Panc1 (cell line): ENCODE data around the gene PCYT2. TPM values are rescaled to one million over a fixed set of nuclear protein-coding genes. Genes with fewer than 3 reads are reported as not detected.

ENCODE experiments used
- ATAC-seq: fragments of 200-7000 bp; cut with Tn5 transposase; 2 replicates; pipeline ENCODE4 v1.9.1; 2020; ENCODE audit warnings: mild to moderate bottlenecking, moderate library complexity
- BruUV-seq: library from RNA; stranded (reverse); fragments of 400-500 nt; replicated peaks from 2 replicates; lab custom pipeline; 2021; lab: Mats Ljungman, UMichigan
- CTCF ChIA-PET: fragments of 300-600 bp; sonication (Branson Sonifier 250); formaldehyde crosslinking; loops from one replicate; lab custom pipeline; 2022; ENCODE audit warnings: antibody characterized with exemption; lab: Charles Lee
- POLR2A ChIA-PET: fragments of 300-600 bp; sonication (Branson Sonifier 250); formaldehyde crosslinking; loops from one replicate; lab custom pipeline; 2022; ENCODE audit warnings: antibody characterized with exemption; lab: Charles Lee
- DNase-seq: peaks from one replicate; pipeline ENCODE4 v3.0.0-alpha.2; 2010; ENCODE audit warnings: low read depth, low spot score
- H3K27ac ChIP-seq: 2 replicates; pipeline ENCODE4 v1.5.1; 2011; ENCODE audit warnings: mild to moderate bottlenecking, low read length, inconsistent platforms
- H3K27me3 ChIP-seq: fragments of 200-500 bp; sonication (Bioruptor generic); 2 replicates; pipeline ENCODE4 v1.6.0; 2014; ENCODE audit warnings: low read length, inconsistent platforms; ENCODE audit not compliant: control insufficient read depth, insufficient read depth
- H3K36me3 ChIP-seq: fragments of 200-500 bp; sonication (Bioruptor generic); 2 replicates; pipeline ENCODE4 v1.5.1; 2014; ENCODE audit warnings: inconsistent platforms, mild to moderate bottlenecking, low read length, moderate library complexity; ENCODE audit not compliant: control insufficient read depth, insufficient read depth
- H3K4me1 ChIP-seq: 2 replicates; pipeline ENCODE4 v1.5.1; 2011; ENCODE audit warnings: inconsistent platforms, mild to moderate bottlenecking, low read length, moderate library complexity; ENCODE audit not compliant: control insufficient read depth, insufficient read depth
- H3K4me3 ChIP-seq, 2 experiments: 2 replicates each; pipeline ENCODE4 v1.5.1; 2011 to 2012; ENCODE audit warnings: low read depth in 2 of 2, low read length in 2 of 2, mild to moderate bottlenecking in 2 of 2, inconsistent platforms in 1 of 2, moderate library complexity in 1 of 2
- H3K9me3 ChIP-seq: fragments of 200-500 bp; sonication (Bioruptor generic); 2 replicates; pipeline ENCODE4 v1.5.1; 2014; ENCODE audit warnings: low read depth, mild to moderate bottlenecking, inconsistent platforms, low read length, moderate library complexity; ENCODE audit not compliant: control insufficient read depth, insufficient read depth
- POLR2AphosphoS5 ChIP-seq: IDR thresholded peaks from 2 replicates; pipeline ENCODE4 v1.6.1; 2012; ENCODE audit warnings: mild to moderate bottlenecking, low read depth, low read length, moderate library complexity
- SIN3A ChIP-seq: IDR thresholded peaks from 2 replicates; pipeline ENCODE4 v1.6.1; 2012; ENCODE audit warnings: low read depth, mild to moderate bottlenecking, low read length, moderate library complexity, borderline replicate concordance; ENCODE audit not compliant: insufficient read depth
- TCF7L2 ChIP-seq: IDR thresholded peaks from 2 replicates; pipeline ENCODE4 v1.6.1; 2011; ENCODE audit warnings: mild to moderate bottlenecking, low read depth, low read length, inconsistent platforms
- in situ Hi-C: cut with HindIII; loops from 2 replicates; pipeline ENCODE4 v1.10.0; 2016; ENCODE audit warnings: low sequenced_read_pairs, low pct_unique_long_range_greater_than_20kb
- intact Hi-C: fragments of 100-400 bp; cut with micrococcal nuclease; formaldehyde crosslinking; loops from one replicate; pipeline ENCODE4 v1.10.0; 2022; ENCODE audit not compliant: unreplicated experiment
- total RNA-seq: library from RNA; stranded (reverse); gene quantifications from one replicate; pipeline ENCODE4 v1.2.1, GENCODE V29; 2021; ENCODE audit not compliant: unreplicated experiment
- TF ChIP-seq, protein P1 (sequence below), 2 experiments: IDR thresholded peaks; 2 replicates each; pipeline ENCODE4 v1.6.1; 2011 to 2012; ENCODE audit warnings: low read depth in 2 of 2, control low read depth in 1 of 2, low read length in 1 of 2, mild to moderate bottlenecking in 1 of 2, moderate library complexity in 1 of 2; ENCODE audit not compliant: insufficient read depth in 1 of 2
- TF ChIP-seq, protein P2 (sequence below): fragments of 450-650 bp; IDR thresholded peaks from 2 replicates; pipeline ENCODE4 v1.5.1; 2017; ENCODE audit warnings: mild to moderate bottlenecking

Gene PCYT2
- total RNA-seq, 1 experiment from 2014 or later = 91.2 TPM

DNA sequence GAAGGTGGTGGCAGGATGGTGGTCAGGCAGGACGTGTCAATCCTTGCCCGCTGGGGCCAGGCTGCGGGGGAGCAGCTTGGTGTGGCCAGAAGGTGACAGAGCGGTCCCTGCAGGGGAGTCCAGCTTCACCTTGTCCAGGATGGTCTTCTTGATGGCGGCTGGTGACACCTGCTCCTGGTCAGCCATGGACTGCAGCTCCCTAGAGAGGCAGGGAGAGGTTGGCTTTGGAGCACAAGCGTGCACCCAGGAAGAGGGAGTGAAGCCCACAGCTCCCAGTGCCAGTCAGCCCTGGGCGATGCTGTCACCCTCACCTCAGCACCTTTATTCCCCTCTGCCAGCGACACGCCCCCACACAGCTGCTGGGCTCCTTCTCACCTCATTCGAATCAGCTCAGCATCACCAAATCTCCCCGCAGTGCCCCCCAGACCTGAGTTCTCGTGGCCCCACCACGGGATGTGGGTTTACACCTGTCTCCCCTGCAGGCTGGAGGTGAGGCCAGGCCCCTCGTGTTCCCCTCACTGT, 22.0 kb upstream of the PCYT2 start:
- intact Hi-C loops = no loop called here
- H3K36me3 ChIP-seq = peaks cover 3% of the 10 kb centered on the region; the same call in 1 of the 2 replicates
- H3K4me3 ChIP-seq = no peak overlapping the region
- H3K9me3 ChIP-seq = no peaks in the 10 kb centered on the region
- CTCF ChIA-PET = no interaction called here
- in situ Hi-C loops = no loop called here
- BruUV-seq = no TSS peak
- H3K27me3 ChIP-seq = no peaks in the 10 kb centered on the region
- POLR2A ChIA-PET = interaction anchor here (0.5 to 0.6 kb wide), 2 partner anchors 17 to 41 kb away, joined by 5 to 9 read pairs; no protein-coding TSS in a partner anchor
- no peak for ATAC-seq
- TF ChIP-seq, protein P1, sequence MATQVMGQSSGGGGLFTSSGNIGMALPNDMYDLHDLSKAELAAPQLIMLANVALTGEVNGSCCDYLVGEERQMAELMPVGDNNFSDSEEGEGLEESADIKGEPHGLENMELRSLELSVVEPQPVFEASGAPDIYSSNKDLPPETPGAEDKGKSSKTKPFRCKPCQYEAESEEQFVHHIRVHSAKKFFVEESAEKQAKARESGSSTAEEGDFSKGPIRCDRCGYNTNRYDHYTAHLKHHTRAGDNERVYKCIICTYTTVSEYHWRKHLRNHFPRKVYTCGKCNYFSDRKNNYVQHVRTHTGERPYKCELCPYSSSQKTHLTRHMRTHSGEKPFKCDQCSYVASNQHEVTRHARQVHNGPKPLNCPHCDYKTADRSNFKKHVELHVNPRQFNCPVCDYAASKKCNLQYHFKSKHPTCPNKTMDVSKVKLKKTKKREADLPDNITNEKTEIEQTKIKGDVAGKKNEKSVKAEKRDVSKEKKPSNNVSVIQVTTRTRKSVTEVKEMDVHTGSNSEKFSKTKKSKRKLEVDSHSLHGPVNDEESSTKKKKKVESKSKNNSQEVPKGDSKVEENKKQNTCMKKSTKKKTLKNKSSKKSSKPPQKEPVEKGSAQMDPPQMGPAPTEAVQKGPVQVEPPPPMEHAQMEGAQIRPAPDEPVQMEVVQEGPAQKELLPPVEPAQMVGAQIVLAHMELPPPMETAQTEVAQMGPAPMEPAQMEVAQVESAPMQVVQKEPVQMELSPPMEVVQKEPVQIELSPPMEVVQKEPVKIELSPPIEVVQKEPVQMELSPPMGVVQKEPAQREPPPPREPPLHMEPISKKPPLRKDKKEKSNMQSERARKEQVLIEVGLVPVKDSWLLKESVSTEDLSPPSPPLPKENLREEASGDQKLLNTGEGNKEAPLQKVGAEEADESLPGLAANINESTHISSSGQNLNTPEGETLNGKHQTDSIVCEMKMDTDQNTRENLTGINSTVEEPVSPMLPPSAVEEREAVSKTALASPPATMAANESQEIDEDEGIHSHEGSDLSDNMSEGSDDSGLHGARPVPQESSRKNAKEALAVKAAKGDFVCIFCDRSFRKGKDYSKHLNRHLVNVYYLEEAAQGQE (IDR thresholded peaks at IDR 0.05; ENCODE audit: insufficient read depth in 1 of 2, low read depth in 2 of 2, low read length in 1 of 2) = no peak
- TF ChIP-seq SIN3A (no peak), TCF7L2 (no peak), POLR2AphosphoS5 (peak; percentile 53)
- TF ChIP-seq, protein P2, sequence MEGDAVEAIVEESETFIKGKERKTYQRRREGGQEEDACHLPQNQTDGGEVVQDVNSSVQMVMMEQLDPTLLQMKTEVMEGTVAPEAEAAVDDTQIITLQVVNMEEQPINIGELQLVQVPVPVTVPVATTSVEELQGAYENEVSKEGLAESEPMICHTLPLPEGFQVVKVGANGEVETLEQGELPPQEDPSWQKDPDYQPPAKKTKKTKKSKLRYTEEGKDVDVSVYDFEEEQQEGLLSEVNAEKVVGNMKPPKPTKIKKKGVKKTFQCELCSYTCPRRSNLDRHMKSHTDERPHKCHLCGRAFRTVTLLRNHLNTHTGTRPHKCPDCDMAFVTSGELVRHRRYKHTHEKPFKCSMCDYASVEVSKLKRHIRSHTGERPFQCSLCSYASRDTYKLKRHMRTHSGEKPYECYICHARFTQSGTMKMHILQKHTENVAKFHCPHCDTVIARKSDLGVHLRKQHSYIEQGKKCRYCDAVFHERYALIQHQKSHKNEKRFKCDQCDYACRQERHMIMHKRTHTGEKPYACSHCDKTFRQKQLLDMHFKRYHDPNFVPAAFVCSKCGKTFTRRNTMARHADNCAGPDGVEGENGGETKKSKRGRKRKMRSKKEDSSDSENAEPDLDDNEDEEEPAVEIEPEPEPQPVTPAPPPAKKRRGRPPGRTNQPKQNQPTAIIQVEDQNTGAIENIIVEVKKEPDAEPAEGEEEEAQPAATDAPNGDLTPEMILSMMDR = no peak
- H3K4me1 ChIP-seq = peaks cover 38% of the 10 kb centered on the region
- DNase-seq = no peak
- H3K27ac ChIP-seq = no peak overlapping the region

DNA sequence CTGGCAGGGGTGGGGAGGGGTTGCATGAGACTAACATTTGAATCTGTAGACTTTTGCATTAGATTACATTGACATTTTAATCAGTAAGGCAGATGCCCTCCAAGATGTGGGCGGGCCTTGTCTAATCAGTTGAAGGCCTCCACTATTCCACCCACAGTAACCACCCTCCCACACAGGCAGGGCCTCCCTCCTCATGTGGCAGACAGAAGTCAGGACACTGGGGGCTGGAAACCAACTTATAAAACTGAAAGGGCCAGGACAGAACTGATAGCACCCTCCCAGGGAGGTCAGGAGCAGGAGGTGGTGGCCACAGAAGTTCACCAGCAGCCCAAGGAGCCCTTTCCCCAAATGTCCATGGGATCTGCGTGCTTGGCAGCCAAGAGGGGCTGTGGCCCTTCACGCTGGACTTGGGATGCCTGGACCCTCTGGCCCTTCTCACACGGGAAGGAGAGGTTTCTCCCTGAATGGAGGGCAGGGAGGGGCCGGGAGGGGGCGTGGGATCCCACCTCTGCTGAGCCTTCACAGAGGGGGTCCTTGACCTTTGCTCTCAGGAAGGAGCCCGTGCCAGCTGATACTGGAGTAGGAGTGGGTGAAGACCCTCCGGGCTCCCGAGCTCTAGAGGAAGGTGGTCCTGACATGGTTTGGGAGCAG, 21.3 kb upstream of the PCYT2 start:
- Histone ChIP-seq H3K27me3 (no peaks in the 10 kb centered on the region), H3K36me3 (peaks cover 3% of the 10 kb centered on the region; the same call in 1 of the 2 replicates), H3K9me3 (no peaks in the 10 kb centered on the region), H3K4me1 (peaks cover 38% of the 10 kb centered on the region), H3K27ac (no peak overlapping the region), H3K4me3 (no peak overlapping the region)
- intact Hi-C loops = no loop called here
- in situ Hi-C loops = no loop called here
- TSS peak; percentile 68 for BruUV-seq
- TF ChIP-seq, protein P2 = no peak
- TF ChIP-seq TCF7L2 (no peak), POLR2AphosphoS5 (no peak), SIN3A (no peak)
- TF ChIP-seq, protein P1 (IDR thresholded peaks at IDR 0.05; ENCODE audit: insufficient read depth in 1 of 2, low read depth in 2 of 2, low read length in 1 of 2) = no peak
- CTCF ChIA-PET = no interaction called here
- DNase-seq = no peak
- POLR2A ChIA-PET = interaction anchor here (0.5 to 0.6 kb wide), 2 partner anchors 18 to 42 kb away, joined by 5 to 9 read pairs; no protein-coding TSS in a partner anchor
- no peak for ATAC-seq
